Glomerular visceral epithelial cell (primary cell): ENCODE results near the gene SNPH.

Experiments
- DNase-seq: peaks from one replicate; pipeline ENCODE4 v3.0.0-alpha.2; 2016; ENCODE audit errors: extremely low spot score

The SNPH gene

DNA sequence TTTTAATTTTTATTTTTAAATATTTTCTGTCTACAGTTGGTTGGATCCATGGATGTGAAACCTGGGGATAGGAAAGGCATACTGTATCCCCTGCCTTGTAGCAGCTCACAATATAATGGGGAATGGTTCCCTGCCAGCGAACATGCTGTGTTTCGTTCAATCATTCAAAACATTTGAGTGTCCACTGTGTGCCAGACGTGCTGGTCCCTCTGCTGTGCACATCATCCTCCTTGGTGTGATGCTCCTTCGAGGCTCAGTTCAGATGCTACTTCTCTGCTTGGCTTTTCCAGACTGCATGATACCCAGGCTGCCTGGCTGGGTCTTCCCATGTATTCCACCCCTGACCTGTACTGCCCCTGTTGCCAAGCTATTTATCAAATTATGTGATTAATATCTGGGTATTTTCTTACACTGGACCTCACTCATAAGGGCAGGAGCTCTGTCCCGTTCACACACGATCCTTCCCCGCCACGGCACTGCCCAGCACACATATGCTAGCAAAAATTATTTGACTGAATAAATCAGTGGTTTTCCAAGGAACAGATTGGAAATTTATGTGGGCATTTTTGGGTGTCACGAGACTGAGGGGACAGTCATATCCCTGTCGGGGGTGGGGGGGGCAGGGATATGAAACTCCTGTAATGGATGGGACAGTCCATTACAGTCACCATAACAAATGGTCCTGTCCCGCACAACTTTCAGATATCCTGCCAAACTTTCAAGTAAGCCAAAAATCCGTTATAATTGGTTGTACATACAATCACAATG, 57.9 kb downstream of the SNPH start:
- no peak for DNase-seq

DNA sequence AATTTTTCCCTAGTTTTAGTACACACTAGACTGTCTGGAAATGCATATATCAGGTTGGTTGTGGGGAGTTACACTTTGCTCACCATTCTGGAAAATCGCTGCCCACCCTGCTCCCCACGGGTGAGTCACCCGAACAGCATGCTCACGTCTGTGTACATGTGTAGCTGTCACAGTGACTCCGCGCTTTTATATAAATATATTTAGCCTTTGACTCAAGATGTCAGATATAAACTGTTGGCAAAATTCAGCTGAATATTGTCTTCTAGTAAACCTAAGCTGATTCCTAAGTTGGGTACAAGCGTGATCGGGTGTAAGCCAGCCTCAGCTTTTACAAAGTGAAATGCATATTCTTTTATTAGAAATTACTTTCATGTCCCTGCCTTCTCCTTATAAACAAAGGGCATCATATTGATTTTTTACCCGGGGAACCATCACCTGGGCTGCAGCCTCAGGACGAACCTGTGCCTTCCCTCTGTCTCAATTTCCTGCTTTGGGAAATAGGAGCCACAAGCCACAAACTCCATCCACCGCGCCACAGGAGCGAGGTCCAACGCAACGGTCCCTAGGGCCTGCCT, 58.6 kb downstream of the SNPH start:
- peak; percentile 41 for DNase-seq

- DNase-seq: peak; percentile 99
Measured at GRCh38 chr20:1325173-1326030, 59.3 kb downstream of the SNPH start.

- no peak for DNase-seq
Measured at GRCh38 chr20:1326031-1326930, 60.2 kb downstream of the SNPH start.

GRCh38 chr20:1327241-1327653, 61.2 kb downstream of the SNPH start:
- DNase-seq: peak; percentile 39

- DNase-seq: no peak
Measured at GRCh38 chr20:1327827-1328679, 62.0 kb downstream of the SNPH start.

- DNase-seq: no peak
Measured at GRCh38 chr20:1328680-1329330, 62.7 kb downstream of the SNPH start, which contains the start of gene SDCBP2. TSS of gene SDCBP2 (minus strand) at chr20:1329139. CDS start at chr20:1320416, 8,723 bp downstream.

- DNase-seq: no peak
Measured at GRCh38 chr20:1330075-1330830, 64.2 kb downstream of the SNPH start.

DNA sequence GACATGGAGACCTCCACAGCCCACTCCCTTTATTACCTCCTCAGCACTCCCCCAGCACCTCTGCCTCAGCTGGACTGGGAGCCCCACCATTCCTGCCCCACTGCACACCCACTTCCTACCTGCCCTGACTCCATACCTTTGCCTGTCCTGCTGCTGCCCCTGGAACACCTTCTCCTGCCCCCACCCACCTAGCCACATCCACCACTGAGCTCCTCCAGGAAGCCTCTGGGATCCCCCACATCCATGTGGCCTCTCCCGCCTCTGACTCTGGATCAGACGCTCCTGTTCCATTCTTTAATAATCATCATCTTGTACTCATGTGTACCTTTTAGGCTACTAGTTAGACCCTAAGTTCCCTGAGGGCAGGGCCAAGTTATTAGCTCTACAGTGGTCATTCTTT, 65.0 kb downstream of the SNPH start:
- DNase-seq: no peak

DNA sequence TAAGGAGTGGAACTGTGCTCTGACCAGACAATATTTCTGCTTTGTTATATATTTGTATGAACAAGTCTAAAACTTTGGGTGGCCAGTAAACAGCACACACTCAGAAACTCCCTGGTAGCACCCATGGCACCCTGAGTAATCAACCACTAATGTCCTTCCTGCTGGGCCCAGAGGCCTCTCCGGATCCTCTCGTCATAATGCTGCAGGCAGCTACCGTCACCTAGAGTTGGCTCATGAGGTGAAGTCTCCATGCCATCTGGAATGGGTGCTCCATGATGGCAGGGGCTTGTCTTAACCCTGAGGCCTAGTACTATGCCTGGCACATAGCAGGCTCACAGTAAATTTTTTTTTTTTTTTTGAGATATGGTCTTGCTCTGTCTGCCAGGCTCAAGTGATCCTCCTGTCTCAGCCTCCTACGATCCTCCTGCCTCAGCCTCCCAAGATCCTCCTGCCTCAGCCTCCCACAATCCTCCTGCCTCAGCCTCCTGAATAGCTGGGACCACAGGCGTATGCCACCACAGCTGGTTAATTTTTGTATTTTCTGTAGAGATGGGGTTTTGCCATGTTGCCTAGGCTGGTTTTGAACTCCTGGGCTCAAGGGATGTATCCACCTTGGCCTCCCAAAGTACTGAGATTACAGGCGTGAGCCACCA, 65.8 kb downstream of the SNPH start:
- DNase-seq: no peak

GRCh38 chr20:1332749-1333300, 66.7 kb downstream of the SNPH start:
- DNase-seq: no peak

- no peak for DNase-seq
Measured at GRCh38 chr20:1333462-1334369, 67.6 kb downstream of the SNPH start.

DNA sequence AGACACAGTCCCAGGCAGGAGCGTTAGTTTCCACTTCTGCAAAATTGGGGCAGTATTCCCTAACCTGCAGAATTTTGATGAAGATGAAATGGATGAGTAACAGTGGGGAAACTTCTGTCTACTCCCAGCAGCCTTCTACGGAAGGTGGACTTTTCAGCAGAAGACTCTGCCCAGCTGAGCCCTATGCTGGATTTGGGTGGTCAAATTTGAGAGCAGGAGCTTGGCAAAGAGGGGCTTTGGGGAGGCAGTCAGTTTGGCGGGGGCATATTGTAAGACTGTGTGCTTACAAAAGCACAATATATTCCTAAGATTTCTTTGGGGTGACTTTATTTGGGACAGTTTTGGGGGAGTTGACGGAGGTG, 68.3 kb downstream of the SNPH start:
- DNase-seq: no peak

GRCh38 chr20:1334761-1335160, 68.7 kb downstream of the SNPH start:
- DNase-seq: no peak

DNA sequence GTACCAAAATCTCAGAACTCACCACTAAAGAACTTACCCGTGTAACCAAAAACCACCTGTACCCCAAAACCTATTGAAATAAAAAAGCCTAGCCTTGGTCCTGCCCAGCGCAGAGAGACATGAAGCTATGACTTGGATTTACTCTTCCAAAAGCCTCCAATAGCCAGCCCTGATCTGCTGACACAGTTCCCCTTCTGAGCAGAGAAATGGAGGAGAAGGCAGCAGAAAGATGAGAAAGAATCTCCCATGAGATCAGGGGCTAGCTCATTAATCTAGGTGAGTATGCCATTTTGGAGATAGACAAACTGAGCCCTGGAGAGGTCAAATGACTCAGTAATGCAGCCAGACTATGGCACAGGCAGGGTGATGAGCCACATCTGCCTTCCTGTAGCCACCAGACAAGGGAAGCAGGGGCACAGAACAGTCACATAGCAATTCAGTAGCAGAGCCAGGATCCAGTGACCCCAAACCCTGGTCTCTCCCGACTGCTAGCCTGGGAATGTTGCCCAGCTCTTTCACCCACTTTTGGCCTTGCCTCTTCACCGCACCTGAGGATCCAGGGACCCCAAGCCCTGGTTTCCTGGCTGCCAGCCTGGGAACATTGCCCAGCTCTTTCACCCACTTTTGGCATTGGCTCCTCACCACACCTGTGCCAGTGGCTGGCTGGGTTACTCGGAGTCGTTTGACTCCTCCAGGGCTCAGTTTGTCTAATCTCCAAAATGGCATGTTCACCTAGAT, 70.0 kb downstream of the SNPH start:
- DNase-seq: no peak

DNA sequence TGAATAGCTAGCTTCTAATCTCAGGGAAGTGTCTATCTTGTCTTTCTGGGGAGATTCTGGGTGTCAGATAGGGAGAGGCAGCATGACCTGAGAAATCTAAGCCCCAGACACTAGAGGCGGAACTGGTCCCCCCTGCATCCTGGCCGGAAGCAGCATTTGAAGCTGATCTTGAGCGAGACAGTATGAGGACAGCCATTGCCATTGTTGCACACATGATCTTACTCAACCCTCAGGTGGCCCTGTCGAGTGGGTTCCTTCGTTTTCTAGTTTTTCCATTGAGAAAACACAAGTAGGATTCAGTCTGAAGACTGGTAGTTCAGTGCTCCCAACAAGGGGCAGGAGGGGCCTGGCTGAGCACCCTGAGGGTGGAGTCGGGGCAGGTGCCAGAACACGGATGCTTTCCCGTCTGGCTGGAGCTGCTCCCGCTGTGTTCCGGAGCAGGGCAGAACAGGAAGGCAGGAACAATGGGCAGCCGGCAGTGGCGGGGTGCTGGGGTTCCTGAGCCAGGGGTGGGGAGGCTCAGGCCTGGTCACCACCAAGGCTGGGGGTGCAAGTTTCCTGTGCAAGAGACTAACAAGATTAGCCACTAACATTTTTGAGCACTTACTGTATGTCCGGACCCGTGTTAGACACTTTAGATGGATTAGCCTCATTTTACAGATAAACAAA, 70.7 kb downstream of the SNPH start:
- no peak for DNase-seq
